Endothelial cell of umbilical vein (primary cell): Measurements from ENCODE around the gene MMP24. TPM values are rescaled to one million over a fixed set of nuclear protein-coding genes. Genes with fewer than 3 reads are reported as not detected.

Experiments used
- BruUV-seq: library from RNA; stranded (reverse); fragments of 400-500 nt; replicated peaks from 2 replicates; lab custom pipeline; 2021; lab: Mats Ljungman, UMichigan
- CTCF ChIA-PET: fragments of 300-600, 350-600 bp; sonication (Branson Sonifier 250); formaldehyde crosslinking; loops from one replicate; lab custom pipeline; 2021; ENCODE audit warnings: antibody characterized with exemption, inconsistent platforms; lab: Charles Lee
- POLR2A ChIA-PET: fragments of 300-600, 350-600 bp; sonication (Branson Sonifier 250); formaldehyde crosslinking; loops from one replicate; lab custom pipeline; 2021; ENCODE audit warnings: antibody characterized with exemption, inconsistent platforms; lab: Charles Lee
- DNase-seq: peaks from one replicate; pipeline ENCODE4 v3.0.0-alpha.2; 2011; ENCODE audit warnings: low read depth, low spot score
- FAIRE-seq: peaks from 2 replicates; lab custom pipeline; 2011; peaks lifted over from hg19 to GRCh38; lab: Jason Lieb, UNC
- H2AFZ ChIP-seq: 2 replicates; pipeline ENCODE4 v1.6.0; 2012; ENCODE audit warnings: low read depth, low read length, control low read depth, inconsistent platforms
- H3K27ac ChIP-seq: 2 replicates; pipeline ENCODE4 v1.5.1; 2011; ENCODE audit warnings: low read depth, mild to moderate bottlenecking, control low read depth, low read length, moderate library complexity; ENCODE audit not compliant: insufficient read depth
- H3K27me3 ChIP-seq, 2 experiments: 2 replicates each; pipeline versions ENCODE4 v1.6.0 to v1.6.1; 2011; ENCODE audit warnings: low read length in 2 of 2, mixed read lengths in 1 of 2; ENCODE audit not compliant: control insufficient read depth in 2 of 2, insufficient read depth in 2 of 2
- H3K36me3 ChIP-seq, 2 experiments: 2 replicates in 1 of 2; 3 replicates in 1 of 2; pipeline ENCODE4 v1.5.1; 2011; ENCODE audit warnings: low read length in 2 of 2, mild to moderate bottlenecking in 1 of 2, moderate library complexity in 1 of 2; ENCODE audit not compliant: control insufficient read depth in 2 of 2, insufficient read depth in 2 of 2; ENCODE audit errors: extremely low read depth in 1 of 2
- H3K4me1 ChIP-seq: 3 replicates; pipeline ENCODE4 v1.5.1; 2011; ENCODE audit warnings: mild to moderate bottlenecking, low read length; ENCODE audit not compliant: control insufficient read depth, insufficient read depth; ENCODE audit errors: extremely low read depth
- H3K4me2 ChIP-seq: 2 replicates; pipeline ENCODE4 v1.6.1; 2011; ENCODE audit warnings: low read length, control low read depth, mixed read lengths; ENCODE audit not compliant: insufficient read depth
- H3K4me3 ChIP-seq, 3 experiments: fragments of 200-600 bp in 1 of 3; sonication (generic), shearing (Covaris generic) in 1 of 3; replicated peaks in 1 of 3; 2 replicates each; pipeline ENCODE4 v1.5.1; 2011 to 2016; ENCODE audit warnings: control low read depth in 3 of 3, low read length in 3 of 3, mild to moderate bottlenecking in 2 of 3, inconsistent platforms in 1 of 3, low read depth in 1 of 3, moderate library complexity in 1 of 3; ENCODE audit not compliant: insufficient read depth in 1 of 3
- H3K79me2 ChIP-seq: 2 replicates; pipeline ENCODE4 v1.6.0; 2012; ENCODE audit warnings: low read length, inconsistent platforms; ENCODE audit not compliant: control insufficient read depth, insufficient read depth
- H3K9ac ChIP-seq: replicated peaks from 2 replicates; pipeline ENCODE3; 2011; ENCODE audit warnings: low read length, control low read depth; ENCODE audit not compliant: insufficient read depth; ENCODE audit errors: extremely low read depth
- H3K9me1 ChIP-seq: replicated peaks from 3 replicates; pipeline ENCODE4 v1.6.0; 2011; ENCODE audit warnings: mild to moderate bottlenecking, low read length; ENCODE audit not compliant: control insufficient read depth, insufficient read depth; ENCODE audit errors: extremely low read depth
- H3K9me3 ChIP-seq: replicated peaks from 2 replicates; pipeline ENCODE4 v1.5.1; 2012; ENCODE audit warnings: low read length, inconsistent platforms; ENCODE audit not compliant: control insufficient read depth, insufficient read depth
- H4K20me1 ChIP-seq: replicated peaks from 2 replicates; pipeline ENCODE3; 2011; ENCODE audit warnings: mild to moderate bottlenecking, low read length; ENCODE audit not compliant: control insufficient read depth, insufficient read depth; ENCODE audit errors: extremely low read depth
- EZH2 ChIP-seq: IDR thresholded peaks from 2 replicates; pipeline ENCODE4 v1.6.1; 2012; ENCODE audit warnings: borderline replicate concordance, low read depth, mild to moderate bottlenecking, moderate library complexity, low read length, inconsistent platforms; ENCODE audit not compliant: severe bottlenecking
- FOS ChIP-seq: IDR thresholded peaks from 2 replicates; pipeline ENCODE4 v1.6.1; 2011; ENCODE audit warnings: mild to moderate bottlenecking, low read length, moderate library complexity, borderline replicate concordance; ENCODE audit not compliant: insufficient read depth
- GATA2 ChIP-seq: IDR thresholded peaks from 2 replicates; pipeline ENCODE4 v1.7.0; 2011; ENCODE audit warnings: low read depth, mild to moderate bottlenecking, moderate library complexity, mixed read lengths, low read length; ENCODE audit not compliant: insufficient read length, insufficient read depth
- JUN ChIP-seq: IDR thresholded peaks from 2 replicates; pipeline ENCODE4 v1.6.1; 2011; ENCODE audit warnings: borderline replicate concordance, low read depth; ENCODE audit not compliant: insufficient read length, insufficient read depth
- MYC ChIP-seq: IDR thresholded peaks from one replicate; pipeline ENCODE4 v1.6.1; 2011; ENCODE audit warnings: mild to moderate bottlenecking, low read depth, low read length
- POLR2A ChIP-seq: IDR thresholded peaks from 2 replicates; pipeline ENCODE4 v1.6.1; 2012; ENCODE audit warnings: low read depth, mild to moderate bottlenecking, control low read depth, low read length
- POLR2AphosphoS5 ChIP-seq: IDR thresholded peaks from 2 replicates; pipeline ENCODE4 v1.6.1; 2012; ENCODE audit warnings: low read depth, mild to moderate bottlenecking, control low read depth, low read length, moderate library complexity; ENCODE audit not compliant: insufficient read depth
- dilution Hi-C: fragments of 300-500 bp; cut with MboI; formaldehyde crosslinking; loops from one replicate; pipeline ENCODE4 v1.15.0; 2019; ENCODE audit warnings: low sequenced_read_pairs; ENCODE audit not compliant: extremely low pct_ligation_motif_present
- intact Hi-C: fragments of 100-400 bp; cut with micrococcal nuclease; formaldehyde crosslinking; loops from one replicate; pipeline ENCODE4 v1.10.0; 2022
- polyA plus RNA-seq, 4 experiments: library from polyadenylated mRNA; depleted of rRNA in 3 of 4; stranded (reverse) in 3 of 4; unstranded in 1 of 4; fragments of >200 nt; gene quantifications; 2 replicates each; pipeline versions ENCODE4 v1.2.1 to v1.2.3, GENCODE V29; 2011 to 2012; ENCODE audit warnings: missing spikeins in 1 of 4
- total RNA-seq: library from RNA; stranded (reverse); gene quantifications from 2 replicates; pipeline ENCODE4 v1.2.3, GENCODE V29; 2021
- TF ChIP-seq, protein P1 (sequence below): IDR thresholded peaks from 2 replicates; pipeline ENCODE4 v1.6.1; 2011; ENCODE audit not compliant: insufficient read depth, insufficient read length
- TF ChIP-seq, protein P2 (sequence below), 2 donors: IDR thresholded peaks; 1 replicate in 1 of 2; 2 replicates in 1 of 2; pipeline ENCODE4 v1.5.1; 2011; ENCODE audit warnings: low read length in 2 of 2, mild to moderate bottlenecking in 2 of 2, moderate library complexity in 2 of 2, control low read depth in 1 of 2, inconsistent platforms in 1 of 2, low read depth in 1 of 2; ENCODE audit not compliant: insufficient read depth in 1 of 2; ENCODE audit errors: extremely low read depth in 1 of 2

The MMP24 gene
- total and polyA plus RNA-seq, 2 donors (not counting 3 experiments of a cell fraction or from before 2014, with no cell fraction given), result 0.27 to 0.54 TPM

DNA sequence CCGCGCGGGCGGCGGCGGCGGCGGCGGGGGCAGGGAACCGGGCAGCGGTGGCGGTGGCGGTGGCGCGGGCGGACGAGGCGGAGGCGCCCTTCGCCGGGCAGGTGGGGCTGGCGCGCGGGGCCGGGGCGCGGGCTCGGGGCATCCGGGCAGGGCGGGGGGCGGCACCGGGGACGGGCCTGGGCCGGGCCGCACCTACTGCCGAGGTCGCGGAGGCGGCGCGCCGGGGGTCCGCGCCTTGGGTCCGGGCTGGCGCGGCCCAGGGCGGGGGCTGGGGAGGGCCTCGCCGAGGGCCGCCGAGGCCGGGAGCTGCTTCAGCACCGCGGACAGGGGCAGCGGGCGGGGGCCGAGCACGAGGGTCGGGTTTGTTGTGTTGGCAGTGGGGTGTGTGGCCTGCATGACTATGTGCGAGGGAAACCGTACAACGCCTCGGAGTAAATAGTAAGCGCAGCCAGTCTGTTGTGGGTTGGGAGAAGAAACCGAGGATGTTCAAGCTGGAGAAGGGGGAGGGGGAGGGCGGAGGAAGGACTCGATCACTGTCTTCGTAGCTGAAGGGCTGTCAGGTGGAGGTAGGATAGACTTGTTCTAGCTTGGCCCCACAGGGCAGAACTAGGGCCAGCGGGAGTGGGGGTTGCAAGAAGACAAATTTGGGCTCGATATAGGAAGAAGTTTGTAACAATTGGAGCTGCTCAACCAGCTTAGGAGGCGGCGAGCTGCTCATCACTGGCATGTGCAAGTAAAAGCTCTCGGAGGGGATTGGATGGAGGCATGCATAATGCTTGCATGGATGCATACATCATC, 593 bp downstream of the MMP24 start:
- POLR2A ChIA-PET, result no interaction called here
- Histone ChIP-seq H2AFZ (no peak overlapping the region), H3K9me3 (no peaks in the 10 kb centered on the region), H3K79me2 (no peaks in the 10 kb centered on the region), H3K36me3 (no peaks in the 10 kb centered on the region), H3K4me3 (no peak overlapping the region), H3K9me1 (no peaks in the 10 kb centered on the region), H3K4me1 (peaks cover 19% of the 10 kb centered on the region), H3K9ac (no peak overlapping the region), H4K20me1 (no peaks in the 10 kb centered on the region), H3K27me3 (peaks cover 8 to 14% of the 10 kb centered on the region in 2 experiments), H3K4me2 (no peak overlapping the region), H3K27ac (no peak overlapping the region)
- TF ChIP-seq GATA2, result no peak
- TF ChIP-seq, protein P1, sequence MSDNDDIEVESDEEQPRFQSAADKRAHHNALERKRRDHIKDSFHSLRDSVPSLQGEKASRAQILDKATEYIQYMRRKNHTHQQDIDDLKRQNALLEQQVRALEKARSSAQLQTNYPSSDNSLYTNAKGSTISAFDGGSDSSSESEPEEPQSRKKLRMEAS, result peak; percentile 77
- DNase-seq, result peak; percentile 35
- no TSS peak for BruUV-seq
- CTCF ChIA-PET, result interaction anchor here (0.8 to 2.5 kb wide), 8 partner anchors 12 to 131 kb away, joined by 3 to 15 read pairs (median 4); no protein-coding TSS in a partner anchor
- dilution Hi-C loops, result no loop called here
- intact Hi-C loops, result no loop called here
- FAIRE-seq, result no peak

DNA sequence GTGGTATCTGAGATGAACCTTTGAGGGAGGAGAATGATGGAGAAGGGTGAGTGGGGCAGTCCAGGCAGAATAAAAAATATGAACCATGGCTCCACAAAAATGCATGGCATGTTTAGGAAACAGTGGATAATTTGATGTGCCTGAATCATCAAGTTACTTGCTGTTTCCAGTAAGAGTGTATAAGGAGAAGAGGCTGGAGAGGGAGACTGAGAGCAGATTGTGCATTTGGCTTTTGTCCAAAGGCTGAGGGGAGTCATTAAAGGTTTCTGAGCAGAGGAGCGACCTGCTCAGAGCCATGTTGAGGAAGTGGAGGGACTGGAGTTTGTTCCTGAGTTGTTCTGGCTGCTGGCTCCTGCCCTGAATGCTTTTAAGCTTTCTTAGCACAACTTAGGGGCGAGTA, 6.1 kb downstream of the MMP24 start:
- peak; percentile 16 for DNase-seq
- no peak overlapping the region for H3K4me2 ChIP-seq
- intact Hi-C loops, result no loop called here

More for the DNA sequence above, 6.1 kb downstream of the MMP24 start:
- Histone ChIP-seq H3K79me2 (no peaks in the 10 kb centered on the region), H3K36me3 (no peaks in the 10 kb centered on the region), H3K9me1 (no peaks in the 10 kb centered on the region), H2AFZ (no peak overlapping the region), H3K4me3 (no peak overlapping the region), H4K20me1 (no peaks in the 10 kb centered on the region), H3K27ac (no peak overlapping the region), H3K4me1 (no peaks in the 10 kb centered on the region), H3K27me3 (peaks cover 15 to 27% of the 10 kb centered on the region in 2 experiments), H3K9me3 (no peaks in the 10 kb centered on the region), H3K9ac (no peak overlapping the region)
- no TSS peak for BruUV-seq
- no peak for FAIRE-seq
- CTCF ChIA-PET, result no interaction called here
- TF ChIP-seq POLR2AphosphoS5, result no peak
- no peak for TF ChIP-seq FOS
- TF ChIP-seq, protein P1, result no peak
- TF ChIP-seq, protein P2, sequence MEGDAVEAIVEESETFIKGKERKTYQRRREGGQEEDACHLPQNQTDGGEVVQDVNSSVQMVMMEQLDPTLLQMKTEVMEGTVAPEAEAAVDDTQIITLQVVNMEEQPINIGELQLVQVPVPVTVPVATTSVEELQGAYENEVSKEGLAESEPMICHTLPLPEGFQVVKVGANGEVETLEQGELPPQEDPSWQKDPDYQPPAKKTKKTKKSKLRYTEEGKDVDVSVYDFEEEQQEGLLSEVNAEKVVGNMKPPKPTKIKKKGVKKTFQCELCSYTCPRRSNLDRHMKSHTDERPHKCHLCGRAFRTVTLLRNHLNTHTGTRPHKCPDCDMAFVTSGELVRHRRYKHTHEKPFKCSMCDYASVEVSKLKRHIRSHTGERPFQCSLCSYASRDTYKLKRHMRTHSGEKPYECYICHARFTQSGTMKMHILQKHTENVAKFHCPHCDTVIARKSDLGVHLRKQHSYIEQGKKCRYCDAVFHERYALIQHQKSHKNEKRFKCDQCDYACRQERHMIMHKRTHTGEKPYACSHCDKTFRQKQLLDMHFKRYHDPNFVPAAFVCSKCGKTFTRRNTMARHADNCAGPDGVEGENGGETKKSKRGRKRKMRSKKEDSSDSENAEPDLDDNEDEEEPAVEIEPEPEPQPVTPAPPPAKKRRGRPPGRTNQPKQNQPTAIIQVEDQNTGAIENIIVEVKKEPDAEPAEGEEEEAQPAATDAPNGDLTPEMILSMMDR (IDR thresholded peaks at IDR 0.05; ENCODE audit: extremely low read depth in 1 of 2, insufficient read depth in 1 of 2, low read depth in 1 of 2, low read length in 2 of 2), result no peak
- TF ChIP-seq POLR2A, result no peak
- TF ChIP-seq JUN, result no peak
- no peak for TF ChIP-seq EZH2
- no peak for TF ChIP-seq MYC
- no peak for TF ChIP-seq GATA2
- dilution Hi-C loops, result no loop called here
- POLR2A ChIA-PET, result no interaction called here
